Activated CD4-positive, alpha-beta T cell treated with anti-CD3 and anti-CD28 coated beads, Interleukin-2, amount 10 ng/mL, durations not matched to agents 24 days and 14 days (primary cell): Measurements from ENCODE around the gene SLC16A6. TPM values are rescaled to one million over a fixed set of nuclear protein-coding genes. Genes with fewer than 3 reads are reported as not detected.

Experiments used
- DNase-seq: peaks from one replicate; pipeline ENCODE4 v3.0.0; 2022
- H3K27ac Mint-ChIP-seq: one replicate; pipeline ENCODE4 v1.8.0; 2022; ENCODE audit warnings: mild to moderate bottlenecking, mixed read lengths
- H3K27me3 Mint-ChIP-seq: one replicate; pipeline ENCODE4 v1.8.0; 2022; ENCODE audit warnings: mixed read lengths
- H3K36me3 Mint-ChIP-seq: one replicate; pipeline ENCODE4 v1.8.0; 2022; ENCODE audit warnings: low read depth, mild to moderate bottlenecking, mixed read lengths
- H3K4me1 Mint-ChIP-seq: one replicate; pipeline ENCODE4 v1.8.0; 2021; ENCODE audit warnings: mixed read lengths
- H3K4me3 Mint-ChIP-seq: one replicate; pipeline ENCODE4 v1.8.0; 2022; ENCODE audit warnings: mild to moderate bottlenecking, moderate library complexity, mixed read lengths
- H3K9me3 Mint-ChIP-seq: one replicate; pipeline ENCODE4 v1.8.0; 2021; ENCODE audit warnings: mixed read lengths
- intact Hi-C: fragments of 100-400 bp; cut with micrococcal nuclease; formaldehyde crosslinking; loops from one replicate; pipeline ENCODE4 v1.15.1; 2023
- total RNA-seq: library from RNA; stranded (reverse); gene quantifications from 2 replicates; pipeline ENCODE4 v1.2.3, GENCODE V29; 2022

SLC16A6 gene
- total RNA-seq, 1 donor from 2014 or later = 2.7 TPM

DNA sequence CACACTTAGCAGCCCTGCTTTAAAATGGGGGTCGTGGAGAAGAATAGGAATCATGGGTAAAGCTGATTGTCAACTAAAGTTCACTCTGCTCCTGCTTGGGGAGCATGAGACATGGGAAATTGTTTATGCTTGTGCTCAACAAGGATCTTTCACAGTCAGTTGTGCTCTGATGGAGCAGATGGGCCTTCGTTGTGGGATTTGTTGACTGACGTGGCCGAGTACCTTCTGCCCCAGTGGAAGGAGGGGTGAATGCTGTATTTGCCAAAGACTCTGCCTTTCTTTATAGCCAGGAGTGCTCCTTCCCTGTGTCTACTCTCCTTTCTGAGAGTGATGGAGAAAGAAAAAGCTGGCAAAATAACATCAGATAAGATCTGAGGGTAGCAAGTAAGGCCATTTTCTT is 11.7 kb upstream of the SLC16A6 start:
- intact Hi-C loops = no loop called here
- Mint-ChIP-seq H3K27me3 (peaks cover 3% of the 10 kb centered on the region), H3K9me3 (no peaks in the 10 kb centered on the region), H3K27ac (no peak overlapping the region), H3K36me3 (no peaks in the 10 kb centered on the region), H3K4me3 (no peak overlapping the region), H3K4me1 (peaks cover 17% of the 10 kb centered on the region)
- no peak for DNase-seq

DNA sequence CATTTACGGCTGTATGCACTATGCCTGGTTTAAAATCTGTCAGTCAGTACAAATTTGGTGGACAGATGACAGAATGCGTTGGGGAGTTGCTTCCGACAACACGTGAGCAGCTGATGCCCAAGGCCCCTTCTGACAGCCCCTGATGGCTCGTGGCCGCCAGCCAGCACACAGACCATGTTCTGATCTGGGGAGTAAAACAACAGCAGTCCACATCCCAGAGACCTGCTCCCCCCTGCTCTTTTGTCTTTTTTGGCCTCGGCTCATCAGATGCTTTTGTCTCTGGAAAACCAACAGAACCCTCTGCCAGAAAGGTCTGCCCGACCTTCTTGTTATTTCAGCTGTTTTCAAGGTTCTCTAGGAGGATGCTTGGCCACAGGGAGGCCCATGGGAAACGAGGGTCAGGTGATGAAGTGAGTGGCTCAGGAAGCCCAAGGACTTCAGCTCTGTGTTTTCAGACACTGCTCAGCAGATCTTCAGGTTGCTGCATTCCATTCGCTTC is 11.2 kb upstream of the SLC16A6 start:
- H3K36me3 Mint-ChIP-seq = no peaks in the 10 kb centered on the region
- DNase-seq = no peak
- no peak overlapping the region for H3K27ac Mint-ChIP-seq
- intact Hi-C loops = no loop called here
- H3K9me3 Mint-ChIP-seq = no peaks in the 10 kb centered on the region
- H3K4me1 Mint-ChIP-seq = peaks cover 16% of the 10 kb centered on the region
- peaks cover 3% of the 10 kb centered on the region for H3K27me3 Mint-ChIP-seq
- H3K4me3 Mint-ChIP-seq = no peak overlapping the region

DNA sequence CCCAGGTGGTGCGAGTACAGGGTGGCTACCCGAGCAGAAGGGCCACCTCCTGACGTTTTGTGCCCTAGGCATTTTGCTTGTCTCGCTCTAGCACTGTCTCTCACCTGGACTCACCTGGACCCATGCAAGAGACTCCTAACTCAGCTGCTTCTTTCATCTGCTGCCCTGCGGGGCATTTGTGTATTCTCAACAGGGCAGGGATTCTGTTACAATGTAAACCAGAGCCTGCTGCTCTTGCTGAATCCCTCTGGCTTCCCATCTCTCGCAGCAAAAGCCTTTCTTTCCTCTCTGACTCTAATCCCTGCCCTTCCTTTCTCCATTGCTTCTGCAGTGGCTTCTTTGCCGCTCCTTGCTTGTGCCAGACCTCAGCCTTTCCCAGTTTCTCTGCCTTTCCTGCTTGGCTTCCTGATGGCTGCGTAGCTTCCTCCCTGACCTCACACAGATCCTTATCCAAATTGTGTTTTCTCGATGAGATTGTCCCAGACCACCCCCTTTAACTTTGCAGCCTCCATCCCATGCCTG is 10.6 kb upstream of the SLC16A6 start:
- Mint-ChIP-seq H3K4me3 (no peak overlapping the region), H3K27ac (no peak overlapping the region), H3K36me3 (no peaks in the 10 kb centered on the region), H3K4me1 (peaks cover 22% of the 10 kb centered on the region), H3K27me3 (peaks cover 3% of the 10 kb centered on the region), H3K9me3 (no peaks in the 10 kb centered on the region)
- intact Hi-C loops = no loop called here
- DNase-seq = no peak

DNA sequence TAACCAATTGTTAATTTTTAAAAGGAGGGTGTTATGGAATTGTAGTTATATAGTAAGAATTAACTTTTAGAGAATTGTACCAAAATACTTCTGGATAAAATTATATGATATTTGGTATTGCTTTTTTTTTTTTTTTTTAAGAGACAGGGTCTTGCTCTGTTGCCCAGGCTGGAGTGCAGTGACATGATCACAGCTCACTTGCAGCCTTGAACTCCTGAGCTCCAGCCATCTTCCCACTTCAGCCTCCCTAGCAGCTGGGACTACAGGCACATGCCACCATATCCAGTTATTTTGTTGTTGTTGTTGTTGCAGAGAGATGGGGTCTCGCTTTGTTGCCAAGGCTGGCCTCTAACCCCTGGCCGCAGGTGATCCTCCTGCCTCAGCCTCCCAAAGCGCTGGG is 8.9 kb upstream of the SLC16A6 start:
- intact Hi-C loops = loop anchor here (10.0 kb wide), 1 partner anchor 1025 kb away; the partner anchor contains the start of gene ABCA5
- no peak overlapping the region for H3K27ac Mint-ChIP-seq
- peaks cover 30% of the 10 kb centered on the region for H3K4me1 Mint-ChIP-seq
- H3K27me3 Mint-ChIP-seq = peaks cover 5% of the 10 kb centered on the region
- H3K9me3 Mint-ChIP-seq = no peaks in the 10 kb centered on the region
- no peak overlapping the region for H3K4me3 Mint-ChIP-seq
- no peak for DNase-seq
- H3K36me3 Mint-ChIP-seq = peaks cover 2% of the 10 kb centered on the region

DNA sequence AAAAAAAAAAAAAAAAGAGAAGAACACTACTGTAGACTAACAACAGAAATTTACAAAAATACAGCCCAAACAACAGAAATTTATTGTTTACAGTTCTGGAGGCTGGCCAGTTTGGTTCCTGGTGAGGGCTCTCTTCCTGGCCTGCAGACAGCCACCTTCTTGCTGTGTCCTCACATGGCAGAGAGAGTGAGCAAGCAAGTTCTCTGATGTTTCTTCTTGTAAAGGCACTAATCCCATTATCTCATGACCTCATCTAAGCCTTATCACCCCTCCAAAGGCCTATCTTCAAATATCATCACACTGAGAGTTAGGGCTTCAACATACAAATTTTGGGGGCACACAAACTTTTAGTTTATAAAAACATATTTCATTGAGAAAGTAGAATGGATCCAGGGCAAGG is 7.7 kb upstream of the SLC16A6 start:
- DNase-seq = no peak
- Mint-ChIP-seq H3K4me1 (peaks cover 37% of the 10 kb centered on the region), H3K27me3 (peaks cover 5% of the 10 kb centered on the region), H3K36me3 (peaks cover 2% of the 10 kb centered on the region), H3K9me3 (no peaks in the 10 kb centered on the region), H3K27ac (no peak overlapping the region), H3K4me3 (no peak overlapping the region)
- intact Hi-C loops = loop anchor here (10.0 kb wide), 1 partner anchor 1026 kb away; the partner anchor contains the start of gene ABCA5

DNA sequence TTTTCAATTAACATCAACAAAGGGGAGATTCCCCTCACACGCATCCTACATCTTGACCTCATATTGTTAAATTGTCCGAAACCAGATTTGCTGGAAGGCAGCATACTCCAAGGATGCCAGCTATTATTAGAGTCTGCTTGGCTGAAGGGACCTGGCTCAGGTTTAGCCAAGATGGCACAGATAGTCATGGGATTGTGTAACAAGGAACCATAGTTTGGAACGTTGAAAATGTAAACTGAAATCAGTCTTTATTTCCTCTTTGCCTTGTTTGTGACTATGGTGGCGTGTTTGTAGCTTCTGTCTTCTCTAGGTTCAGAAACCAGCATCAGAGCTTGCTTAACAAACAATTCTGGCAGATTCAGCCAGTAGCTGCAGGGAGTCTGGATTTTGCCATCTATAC is 6.3 kb upstream of the SLC16A6 start:
- peaks cover 2% of the 10 kb centered on the region for H3K36me3 Mint-ChIP-seq
- peaks cover 44% of the 10 kb centered on the region for H3K4me1 Mint-ChIP-seq
- H3K27me3 Mint-ChIP-seq = peaks cover 5% of the 10 kb centered on the region
- H3K27ac Mint-ChIP-seq = peak overlapping the region; percentile 76
- H3K9me3 Mint-ChIP-seq = no peaks in the 10 kb centered on the region
- peak overlapping the region; percentile 67 for H3K4me3 Mint-ChIP-seq
- no peak for DNase-seq
- intact Hi-C loops = loop anchor here (2.0 to 10.0 kb wide), 2 partner anchors 14 to 1028 kb away; partner anchors contain the start of gene ABCA5

DNA sequence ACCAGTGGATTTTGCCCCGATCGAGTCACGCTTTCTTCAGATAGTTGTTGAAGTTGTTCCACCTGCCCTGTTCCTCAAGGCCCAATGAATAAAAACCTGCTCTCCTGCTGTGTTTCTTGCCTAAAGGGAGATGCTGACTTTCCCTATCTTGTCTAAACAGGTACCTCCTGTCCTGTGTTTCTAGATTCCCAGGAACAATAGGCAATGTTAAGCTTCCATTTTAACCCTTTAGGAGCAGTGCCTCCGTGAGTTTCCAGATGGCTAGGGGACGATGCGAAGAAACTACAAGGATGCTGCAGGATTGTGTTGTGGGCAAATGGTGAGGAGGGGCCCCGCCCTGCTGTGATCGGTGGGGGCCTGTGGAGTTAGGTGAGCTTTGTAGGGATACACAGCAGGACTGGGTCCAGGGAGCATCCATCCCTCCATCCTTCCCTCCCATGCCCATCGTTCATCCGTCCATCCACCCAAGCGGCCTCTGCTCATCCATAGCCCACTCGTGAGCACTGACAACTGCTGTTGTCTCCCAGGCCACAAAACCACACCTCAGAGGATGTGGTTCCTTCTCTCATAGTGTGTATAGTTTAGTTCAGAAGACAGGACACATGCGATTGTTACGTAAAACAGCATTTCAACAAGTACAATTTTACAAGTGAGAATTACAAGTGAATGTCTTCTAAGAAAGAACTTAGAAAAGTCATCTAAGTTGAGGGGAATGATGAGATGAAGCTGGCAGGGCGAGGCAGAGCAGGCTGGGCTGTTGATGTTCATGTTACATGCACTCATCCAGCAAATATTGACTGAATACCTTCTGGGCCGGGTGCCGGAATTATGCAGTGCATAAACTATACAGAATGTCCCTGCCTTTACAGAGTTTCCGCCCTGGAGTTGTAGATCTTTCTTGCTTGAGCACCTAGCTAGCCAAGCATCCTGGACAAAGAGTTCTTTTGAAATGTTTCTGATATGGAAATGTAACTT is 5.6 kb upstream of the SLC16A6 start:
- Mint-ChIP-seq H3K27ac (peak overlapping the region; percentile 76), H3K36me3 (peaks cover 2% of the 10 kb centered on the region), H3K27me3 (peaks cover 5% of the 10 kb centered on the region), H3K4me1 (peaks cover 43% of the 10 kb centered on the region), H3K4me3 (peak overlapping the region; percentile 67), H3K9me3 (no peaks in the 10 kb centered on the region)
- peak; percentile 93 for DNase-seq
- intact Hi-C loops = loop anchor here (2.0 to 10.0 kb wide), 2 partner anchors 14 to 1028 kb away; partner anchors contain the start of gene ABCA5

DNA sequence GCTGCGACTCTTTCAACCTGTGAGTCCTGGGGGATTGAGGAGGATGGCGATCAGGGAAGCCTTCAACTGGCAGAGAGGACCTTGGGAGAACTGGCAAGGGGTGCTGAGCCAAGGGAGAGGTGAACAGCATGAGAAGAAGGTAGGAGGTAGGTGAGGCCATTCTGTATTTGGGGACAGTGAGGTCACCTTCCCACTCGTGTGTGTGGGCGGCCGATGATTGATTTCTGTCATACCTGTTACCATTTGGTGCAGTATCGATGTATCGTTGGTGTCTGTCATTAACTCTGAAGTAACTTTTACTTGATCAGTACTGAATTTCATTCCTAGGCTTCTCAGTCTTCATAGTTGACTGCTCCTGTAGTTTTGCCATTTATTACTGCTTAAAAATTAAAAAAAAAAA is 4.2 kb upstream of the SLC16A6 start:
- Mint-ChIP-seq H3K4me3 (no peak overlapping the region), H3K9me3 (no peaks in the 10 kb centered on the region), H3K36me3 (peaks cover 4% of the 10 kb centered on the region), H3K4me1 (peaks cover 47% of the 10 kb centered on the region), H3K27ac (peak overlapping the region; percentile 10), H3K27me3 (peaks cover 5% of the 10 kb centered on the region)
- DNase-seq = no peak
- intact Hi-C loops = loop anchor here (10.0 kb wide), 1 partner anchor 1030 kb away; the partner anchor contains the start of gene ABCA5

DNA sequence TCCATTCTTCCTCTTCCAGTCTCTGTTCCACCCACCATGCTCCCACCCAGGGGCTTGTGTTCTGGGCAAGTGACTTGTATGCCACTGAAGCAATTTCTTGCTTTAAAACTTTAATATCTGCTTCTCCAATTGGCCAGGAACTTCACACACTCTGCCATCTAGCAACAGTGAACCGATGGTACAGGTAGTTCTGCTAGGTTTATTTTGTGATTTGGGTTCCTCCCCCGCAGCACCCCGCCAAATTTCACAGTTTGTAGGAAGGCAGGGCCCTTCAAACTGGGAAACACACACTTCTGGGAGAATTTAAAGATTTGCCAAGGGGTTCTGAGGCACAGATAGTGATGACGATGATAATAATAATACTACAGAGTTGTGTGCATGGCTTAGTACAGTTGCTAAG is 3.7 kb upstream of the SLC16A6 start:
- Mint-ChIP-seq H3K27ac (no peak overlapping the region), H3K9me3 (no peaks in the 10 kb centered on the region), H3K27me3 (peaks cover 5% of the 10 kb centered on the region), H3K4me3 (no peak overlapping the region), H3K36me3 (peaks cover 4% of the 10 kb centered on the region), H3K4me1 (peaks cover 51% of the 10 kb centered on the region)
- intact Hi-C loops = loop anchor here (5.0 to 10.0 kb wide), 3 partner anchors 218 to 1030 kb away; partner anchors contain the start of genes ABCA5 and PRKAR1A
- DNase-seq = no peak

DNA sequence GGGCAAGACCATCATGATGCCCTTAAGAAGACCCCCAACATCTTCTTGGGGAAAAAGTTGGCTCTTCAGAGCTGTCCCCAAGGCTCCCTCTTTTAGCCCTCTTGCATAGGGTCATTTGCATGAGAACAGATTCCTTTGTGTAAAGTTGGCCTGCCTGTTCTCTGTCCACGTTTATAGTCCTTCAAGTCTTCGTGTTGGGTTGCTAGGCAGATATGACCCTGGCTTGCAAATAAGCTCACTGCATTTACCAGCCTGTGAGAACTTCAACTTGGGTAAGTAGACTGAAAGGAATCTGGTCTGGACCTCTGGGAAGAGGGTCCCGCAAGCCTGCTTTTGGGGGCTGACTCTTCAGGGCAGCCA is 3.2 kb upstream of the SLC16A6 start:
- Mint-ChIP-seq H3K9me3 (no peaks in the 10 kb centered on the region), H3K4me1 (peaks cover 52% of the 10 kb centered on the region), H3K27ac (no peak overlapping the region), H3K27me3 (peaks cover 2% of the 10 kb centered on the region), H3K4me3 (no peak overlapping the region), H3K36me3 (peaks cover 4% of the 10 kb centered on the region)
- no peak for DNase-seq
- intact Hi-C loops = loop anchor here (5.0 to 10.0 kb wide), 3 partner anchors 218 to 1031 kb away; partner anchors contain the start of genes ABCA5 and PRKAR1A

DNA sequence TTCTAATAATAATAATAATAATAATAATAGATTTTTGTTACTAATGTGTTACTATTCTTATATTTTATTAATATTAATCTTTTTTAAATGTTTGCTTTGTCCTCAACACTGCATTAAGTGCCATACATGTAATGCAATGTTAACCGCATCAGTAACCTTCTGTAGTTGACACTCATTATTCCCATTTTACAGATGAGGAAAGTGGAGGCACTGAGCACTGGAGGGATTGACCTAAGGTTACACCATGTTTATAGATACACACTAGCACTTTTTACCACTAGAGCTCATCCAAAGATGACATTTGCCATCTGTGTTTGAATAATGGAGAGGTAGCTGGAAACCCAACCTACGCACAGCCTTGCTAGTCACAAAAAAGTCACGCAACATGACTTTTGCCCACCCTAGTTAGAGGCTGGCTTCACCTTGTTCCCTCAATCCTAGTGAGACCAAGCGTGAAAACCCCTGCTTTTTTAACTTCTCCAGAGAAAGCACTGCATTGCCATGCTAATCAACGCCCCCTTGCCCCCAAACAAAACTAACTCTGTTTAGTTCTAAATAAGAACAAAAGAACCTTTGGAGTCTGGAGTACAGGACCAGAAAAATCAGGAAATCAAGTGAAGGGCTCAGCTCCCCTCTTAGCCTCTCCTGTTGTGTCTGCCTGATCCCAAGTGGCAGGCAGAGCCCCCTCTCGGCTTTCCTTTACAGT is 2.7 kb upstream of the SLC16A6 start:
- Mint-ChIP-seq H3K36me3 (peaks cover 4% of the 10 kb centered on the region), H3K9me3 (no peaks in the 10 kb centered on the region), H3K27ac (no peak overlapping the region), H3K4me1 (peaks cover 55% of the 10 kb centered on the region), H3K27me3 (peaks cover 2% of the 10 kb centered on the region), H3K4me3 (no peak overlapping the region)
- DNase-seq = no peak
- intact Hi-C loops = loop anchor here (2.0 to 10.0 kb wide), 5 partner anchors 53 to 1031 kb away; partner anchors contain the start of genes ABCA5 and PRKAR1A

DNA sequence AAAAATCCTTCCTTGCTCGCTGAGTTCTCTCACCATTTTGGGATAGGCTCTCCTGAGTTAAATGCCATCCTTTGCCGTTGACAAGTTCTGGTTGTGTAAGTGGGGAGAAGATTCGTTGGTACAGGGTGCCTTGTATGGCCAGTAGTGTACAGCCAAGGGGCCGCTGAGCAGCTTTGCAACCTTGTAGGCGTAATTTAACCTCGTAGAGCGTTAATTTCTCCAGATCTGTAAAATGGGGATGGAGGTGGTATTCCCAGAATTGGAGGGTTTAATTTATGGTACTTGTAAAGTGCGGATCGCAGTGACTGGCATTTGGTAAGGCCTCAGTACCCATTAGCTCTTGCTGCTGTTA is 1.7 kb upstream of the SLC16A6 start:
- no peaks in the 10 kb centered on the region for H3K9me3 Mint-ChIP-seq
- peaks cover 2% of the 10 kb centered on the region for H3K27me3 Mint-ChIP-seq
- peaks cover 4% of the 10 kb centered on the region for H3K36me3 Mint-ChIP-seq
- DNase-seq = no peak
- H3K4me3 Mint-ChIP-seq = peak overlapping the region; percentile 98
- H3K27ac Mint-ChIP-seq = peak overlapping the region; percentile 92
- peaks cover 58% of the 10 kb centered on the region for H3K4me1 Mint-ChIP-seq
- intact Hi-C loops = loop anchor here (1.0 to 10.0 kb wide), 7 partner anchors 54 to 1032 kb away; partner anchors contain the start of genes ABCA5 and PRKAR1A
